Adrenal gland (tissue), 12 donors: ENCODE results near the gene TMOD1. TPM values are rescaled to one million over a fixed set of nuclear protein-coding genes. Genes with fewer than 3 reads are reported as not detected.
A peak's percentile ranks its signal among the peaks of the same experiment; 100 is the strongest.
"Not testable (repeated sequence)": the region's sequence is repeated elsewhere in the genome, so short reads cannot be mapped to it uniquely, and the experiment has no call there.

Experiments
- DNase-seq, 7 donors: peaks; one replicate each; pipeline ENCODE4 v3.0.0-alpha.2; 2019 to 2020
- H3K27ac ChIP-seq, 5 donors: fragments of 200-600 bp; sonication (generic) in 4 of 5; 1 replicate in 3 of 5; 2 replicates in 2 of 5; pipeline versions ENCODE4 v1.5.1 to v1.8.0; 2016 to 2020; ENCODE audit warnings: mild to moderate bottlenecking in 1 of 5
- H3K27me3 ChIP-seq: fragments of 200-600 bp; 2 replicates; pipeline ENCODE4 v1.8.0; 2021
- H3K36me3 ChIP-seq, 2 donors: fragments of 200-600 bp; replicated peaks in 1 of 2; 1 replicate in 1 of 2; 2 replicates in 1 of 2; pipeline versions ENCODE4 v1.5.1 to v1.8.0; 2018 to 2022
- H3K4me1 ChIP-seq, 2 donors: fragments of 200-600 bp; replicated peaks in 1 of 2; 1 replicate in 1 of 2; 2 replicates in 1 of 2; pipeline versions ENCODE4 v1.5.1 to v1.8.0; 2018 to 2021
- H3K4me3 ChIP-seq, 4 donors: fragments of 200-600 bp; sonication (generic) in 3 of 4; one replicate each; pipeline ENCODE4 v1.5.1; 2016 to 2018
- H3K9me3 ChIP-seq, 3 donors: fragments of 200-600 bp; sonication (generic) in 1 of 3; replicated peaks in 1 of 3; 1 replicate in 2 of 3; 2 replicates in 1 of 3; pipeline versions ENCODE4 v1.5.1 to v1.8.0; 2016 to 2021
- POLR2A ChIP-seq, 2 donors: fragments of 450-650 bp; IDR thresholded peaks; one replicate each; pipeline ENCODE4 v1.6.1; 2017; ENCODE audit warnings: antibody characterized with exemption in 2 of 2, mild to moderate bottlenecking in 2 of 2, moderate library complexity in 1 of 2
- WGBS, 4 donors: extraction: QIAGEN DNeasy Blood & Tissue Kit in 2 of 4; methylation state at CpG; one replicate each; pipeline versions ENCODE4 v1.1.5 to v1.1.7; 2013 to 2017; 5-methylcytosine and 5-hydroxymethylcytosine counted together
- intact Hi-C, 2 donors: fragments of 100-400 bp; cut with DNase I; formaldehyde crosslinking; loops; one replicate each; pipeline versions ENCODE4 v1.14.1 to v1.15.0; 2022 to 2023
- polyA plus RNA-seq, 3 donors: library from polyadenylated mRNA; stranded (reverse); fragments of 200-250 nt in 2 of 3; fragments of 350-450 nt in 1 of 3; fragmentation: Illumina TruSeq in 1 of 3; extraction: RNeasy Lipid Tissue Mini Kit (QIAGEN cat#74804) in 1 of 3; gene quantifications; one replicate each; pipeline ENCODE4 v1.2.3, GENCODE V29; 2013 to 2014
- total RNA-seq, 9 donors: library from RNA; depleted of rRNA in 4 of 9; stranded (reverse); fragments of >200 nt in 4 of 9; fragments of 120-200 nt in 1 of 9; fragmentation: NEBNext Ultra II Directional in 1 of 9; extraction: Animal tissue kit (Norgen Biotek cat#: 25700) in 1 of 9; gene quantifications; one replicate each; pipeline versions ENCODE4 v1.1.0 to v1.2.4, GENCODE V29; 2013 to 2023
- TF ChIP-seq, protein P1 (sequence below), 6 experiments: fragments of 450-650 bp in 4 of 6; fragments of 200-600 bp in 2 of 6; sonication (generic) in 1 of 6; IDR thresholded peaks; 1 replicate in 5 of 6; 2 replicates in 1 of 6; pipeline versions ENCODE4 v1.5.1 to v1.8.0; 2016 to 2021; ENCODE audit warnings: antibody characterized with exemption in 6 of 6, mild to moderate bottlenecking in 2 of 6, moderate library complexity in 1 of 6
- donor health status: healthy with polysubstance abuse.
- donor health status: Bipolar disorder and iron deficiency.
- donor health status: DM: yes; HTN: yes; CAD: no.
- donor health status: DM: no; HTN: no; CAD: no.
- donor health status: DM: no; HTN: no; CAD: no.
- donor health status: DM: yes; HTN: yes; CAD: no.

The TMOD1 gene
- total and polyA plus RNA-seq, 12 donors, result 23.9 to 91.2 (median 59.8) TPM

DNA sequence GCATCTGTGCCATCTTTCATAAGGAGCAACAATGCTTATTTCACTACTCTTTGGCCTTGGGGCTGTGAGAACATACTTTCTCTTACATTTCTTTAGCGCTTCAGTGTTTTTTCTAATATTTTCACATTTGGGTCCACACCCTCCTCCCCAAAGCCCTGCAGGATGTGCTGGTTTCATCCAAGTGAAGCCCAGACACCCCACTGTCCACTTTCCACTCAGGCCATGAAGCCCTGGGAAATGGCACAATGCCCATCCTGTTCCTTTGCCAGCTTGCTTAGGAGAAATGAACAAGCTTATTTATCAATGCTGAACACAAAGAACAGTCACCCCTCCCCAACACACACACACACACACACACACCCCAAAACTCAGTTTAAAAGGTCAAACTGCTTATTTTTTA is 17.3 kb upstream of the TMOD1 start:
- no peaks in the 10 kb centered on the region for H3K9me3 ChIP-seq
- no peaks in the 10 kb centered on the region for H3K27me3 ChIP-seq
- H3K4me1 ChIP-seq, result peaks cover 0 to 4% of the 10 kb centered on the region in 2 donors
- 81 to 97% (median 90%) methylated on average over 1 of the region's 1 CpG for WGBS, 4 donors
- no peak overlapping the region for H3K4me3 ChIP-seq
- TF ChIP-seq, protein P1, sequence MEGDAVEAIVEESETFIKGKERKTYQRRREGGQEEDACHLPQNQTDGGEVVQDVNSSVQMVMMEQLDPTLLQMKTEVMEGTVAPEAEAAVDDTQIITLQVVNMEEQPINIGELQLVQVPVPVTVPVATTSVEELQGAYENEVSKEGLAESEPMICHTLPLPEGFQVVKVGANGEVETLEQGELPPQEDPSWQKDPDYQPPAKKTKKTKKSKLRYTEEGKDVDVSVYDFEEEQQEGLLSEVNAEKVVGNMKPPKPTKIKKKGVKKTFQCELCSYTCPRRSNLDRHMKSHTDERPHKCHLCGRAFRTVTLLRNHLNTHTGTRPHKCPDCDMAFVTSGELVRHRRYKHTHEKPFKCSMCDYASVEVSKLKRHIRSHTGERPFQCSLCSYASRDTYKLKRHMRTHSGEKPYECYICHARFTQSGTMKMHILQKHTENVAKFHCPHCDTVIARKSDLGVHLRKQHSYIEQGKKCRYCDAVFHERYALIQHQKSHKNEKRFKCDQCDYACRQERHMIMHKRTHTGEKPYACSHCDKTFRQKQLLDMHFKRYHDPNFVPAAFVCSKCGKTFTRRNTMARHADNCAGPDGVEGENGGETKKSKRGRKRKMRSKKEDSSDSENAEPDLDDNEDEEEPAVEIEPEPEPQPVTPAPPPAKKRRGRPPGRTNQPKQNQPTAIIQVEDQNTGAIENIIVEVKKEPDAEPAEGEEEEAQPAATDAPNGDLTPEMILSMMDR (IDR thresholded peaks at IDR 0.05), result no peak
- no peak for TF ChIP-seq POLR2A (IDR thresholded peaks at IDR 0.05)
- no peaks in the 10 kb centered on the region for H3K36me3 ChIP-seq
- intact Hi-C loops, result no loop called here
- H3K27ac ChIP-seq, result no peak overlapping the region
- DNase-seq, result peak in 6 of 7 donors; percentile 36 to 82 (median 55)

DNA sequence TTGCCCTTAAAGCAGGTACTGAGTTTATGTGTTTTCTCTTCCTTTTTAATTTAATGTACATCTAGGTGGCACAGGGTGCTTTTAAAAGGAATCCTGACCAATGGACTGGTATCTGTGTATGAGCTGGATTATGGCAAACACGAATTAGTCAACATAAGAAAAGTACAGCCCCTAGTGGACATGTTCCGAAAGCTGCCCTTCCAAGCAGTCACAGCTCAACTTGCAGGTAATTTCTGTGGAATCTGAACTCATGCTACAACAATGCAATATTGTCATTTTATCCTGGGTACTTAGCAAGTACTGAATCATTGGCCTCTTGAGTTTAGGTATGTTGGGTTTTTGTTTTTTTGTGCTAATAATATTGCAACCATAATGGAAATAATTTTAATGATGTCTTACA is 14.4 kb upstream of the TMOD1 start:
- DNase-seq, result no peak
- Histone ChIP-seq H3K27ac (no peak overlapping the region), H3K9me3 (no peaks in the 10 kb centered on the region), H3K36me3 (no peaks in the 10 kb centered on the region), H3K4me3 (no peak overlapping the region), H3K27me3 (no peaks in the 10 kb centered on the region), H3K4me1 (peaks cover 0 to 4% of the 10 kb centered on the region in 2 donors)
- no peak for TF ChIP-seq POLR2A (IDR thresholded peaks at IDR 0.05)
- TF ChIP-seq, protein P1 (IDR thresholded peaks at IDR 0.05), result no peak
- WGBS, 4 donors, result 85 to 97% (median 91%) methylated on average over 2 of the region's 2 CpGs
- intact Hi-C loops, result no loop called here

DNA sequence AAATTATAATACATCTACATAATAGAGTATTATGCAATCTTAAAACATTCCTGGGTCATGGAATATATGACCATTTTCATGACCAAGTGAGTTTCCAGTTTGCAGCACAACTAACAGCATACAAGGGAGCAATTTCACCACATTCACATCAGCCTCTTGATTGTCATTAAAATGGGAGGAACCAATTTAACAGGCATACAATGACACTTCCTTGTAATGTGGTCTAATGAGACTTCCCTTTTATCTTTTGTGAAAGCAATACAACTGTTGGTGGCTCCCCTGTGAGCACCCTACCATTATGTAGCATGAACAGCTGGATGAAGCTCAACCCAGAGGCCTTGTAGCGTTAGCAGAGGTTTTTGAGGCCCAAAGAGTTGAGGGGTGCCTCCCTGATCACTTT is 13.6 kb upstream of the TMOD1 start:
- TF ChIP-seq, protein P1 (IDR thresholded peaks at IDR 0.05), result no peak
- no peak for TF ChIP-seq POLR2A (IDR thresholded peaks at IDR 0.05)
- Histone ChIP-seq H3K4me3 (no peak overlapping the region), H3K9me3 (no peaks in the 10 kb centered on the region), H3K4me1 (peaks cover 0 to 4% of the 10 kb centered on the region in 2 donors), H3K27me3 (no peaks in the 10 kb centered on the region), H3K36me3 (no peaks in the 10 kb centered on the region), H3K27ac (no peak overlapping the region)
- DNase-seq, result no peak
- intact Hi-C loops, result no loop called here
- 91 to 100% (median 100%) methylated on average over 1 of the region's 1 CpG for WGBS, 4 donors

DNA sequence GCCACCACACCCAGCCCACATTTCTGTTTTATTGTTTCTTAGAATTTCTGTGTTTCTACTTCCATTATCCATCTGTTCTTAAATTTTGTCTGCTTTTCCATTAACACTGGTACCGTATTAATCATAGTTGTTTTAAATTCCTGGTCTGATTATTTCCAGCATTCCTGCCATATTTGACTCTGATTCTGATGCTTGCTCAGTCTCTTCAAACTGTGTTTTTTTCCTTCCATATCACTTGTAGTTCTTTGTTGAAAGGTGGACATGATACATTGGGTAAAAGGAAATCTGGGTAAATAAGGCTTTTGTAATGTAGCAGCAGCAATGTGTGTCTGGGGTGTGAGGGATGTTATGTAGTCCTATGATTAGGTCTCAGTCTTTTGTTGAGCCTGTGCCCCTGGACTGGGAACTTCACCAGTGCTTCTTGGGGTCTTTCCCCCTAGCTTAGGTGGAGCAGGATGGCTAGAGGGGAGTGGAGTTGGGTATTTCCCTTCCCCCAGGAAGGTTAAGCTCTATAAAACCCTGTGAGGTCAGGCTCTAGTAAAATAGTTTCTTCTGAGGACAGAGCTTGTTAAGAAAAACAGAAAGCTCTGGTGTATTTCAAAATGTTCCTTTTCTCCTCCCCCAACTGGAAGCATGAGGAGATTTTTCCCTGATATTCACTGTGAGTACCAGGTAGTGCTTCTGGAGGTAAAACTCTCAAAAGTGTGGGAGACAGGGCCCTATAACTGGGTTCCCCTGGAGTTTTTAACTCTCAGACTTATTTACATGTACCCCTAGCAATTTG is 10.1 kb upstream of the TMOD1 start:
- no peak overlapping the region for H3K27ac ChIP-seq
- no peak for DNase-seq
- no peaks in the 10 kb centered on the region for H3K9me3 ChIP-seq
- no peaks in the 10 kb centered on the region for H3K4me1 ChIP-seq
- WGBS, 4 donors, result 96 to 100% (median 98%) methylated on average over 1 of the region's 1 CpG
- TF ChIP-seq, protein P1 (IDR thresholded peaks at IDR 0.05), result no peak
- TF ChIP-seq POLR2A (IDR thresholded peaks at IDR 0.05), result no peak
- intact Hi-C loops, result no loop called here
- H3K36me3 ChIP-seq, result peaks cover 0 to 4% of the 10 kb centered on the region in 2 donors
- H3K4me3 ChIP-seq, result no peak overlapping the region
- no peaks in the 10 kb centered on the region for H3K27me3 ChIP-seq

DNA sequence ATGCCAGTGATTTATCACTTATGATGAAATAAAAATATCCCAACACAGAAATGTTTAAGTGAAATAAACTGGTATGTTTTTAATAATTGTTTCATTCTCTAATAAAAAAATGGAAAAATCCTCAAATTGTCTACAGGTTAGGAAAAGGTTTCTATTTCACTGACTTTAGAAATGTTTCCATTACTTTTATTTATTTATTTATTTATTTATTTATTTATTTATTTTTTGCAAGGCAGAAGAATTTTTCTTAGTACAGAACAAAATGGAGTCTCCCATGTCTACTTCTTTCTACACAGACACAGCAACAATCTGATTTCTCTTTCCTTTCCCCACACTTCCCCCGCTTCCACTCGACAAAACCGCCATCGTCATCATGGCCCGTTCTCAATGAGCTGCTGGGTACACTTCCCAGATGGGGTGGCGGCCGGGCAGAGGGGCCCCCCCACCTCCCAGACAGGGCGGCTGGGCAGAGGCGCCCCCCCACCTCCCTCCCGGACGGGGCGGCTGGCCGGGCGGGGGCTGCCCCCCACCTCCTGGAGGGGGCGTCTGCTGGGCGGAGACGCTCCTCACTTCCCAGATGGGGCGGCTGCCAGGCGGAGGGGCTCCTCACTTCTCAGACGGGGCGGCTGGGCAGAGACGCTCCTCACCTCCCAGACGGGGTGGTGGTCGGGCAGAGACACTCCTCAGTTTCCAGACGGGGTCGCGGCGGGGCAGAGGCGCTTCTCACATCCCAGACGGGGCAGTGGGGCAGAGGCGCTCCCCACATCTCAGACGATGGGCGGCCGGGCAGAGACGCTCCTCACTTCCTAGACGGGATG is 3.7 kb upstream of the TMOD1 start:
- H3K9me3 ChIP-seq, H3K27ac ChIP-seq, H3K36me3 ChIP-seq, H3K4me1 ChIP-seq, intact Hi-C loops, DNase-seq, H3K4me3 ChIP-seq, H3K27me3 ChIP-seq: not testable (repeated sequence)
- WGBS, 4 donors, result 92 to 96% (median 96%) methylated on average over 11 to 36 of the region's 36 CpGs

DNA sequence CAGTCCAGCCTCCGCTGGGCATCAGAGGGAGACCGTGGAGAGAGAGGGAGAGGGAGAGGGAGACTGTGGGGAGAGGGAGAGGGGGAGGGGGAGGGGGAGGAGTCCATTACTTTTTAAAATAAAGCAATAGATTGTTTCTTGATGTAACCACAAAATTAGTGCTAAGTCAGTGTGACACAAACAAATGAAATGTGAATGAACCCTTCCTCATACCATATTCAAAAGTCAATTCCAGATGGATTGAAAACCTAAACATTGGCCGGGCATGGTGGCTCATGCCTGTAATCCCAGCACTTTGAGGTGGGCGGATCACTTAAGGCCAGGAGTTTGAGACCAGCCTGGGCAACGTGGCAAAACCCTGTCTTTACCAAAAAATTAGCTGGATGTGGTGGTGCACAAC is 2.6 kb upstream of the TMOD1 start:
- DNase-seq, intact Hi-C loops, H3K4me3 ChIP-seq, H3K27ac ChIP-seq, H3K9me3 ChIP-seq, H3K36me3 ChIP-seq, H3K27me3 ChIP-seq: not testable (repeated sequence)
- peaks cover 15 to 19% of the 10 kb centered on the region in 2 donors for H3K4me1 ChIP-seq
- 81 to 84% (median 83%) methylated on average over 5 of the region's 5 CpGs for WGBS, 4 donors
